GM13977 (cell line): Measurements from ENCODE around the gene TOGARAM2.
A peak's percentile ranks its signal among the peaks of the same experiment; 100 is the strongest.

ENCODE experiments used
- DNase-seq: peaks from one replicate; pipeline ENCODE4 v3.0.0; 2012; ENCODE audit warnings: low spot score
- in situ Hi-C: fragments of 300-500 bp; cut with MboI; formaldehyde crosslinking; loops from one replicate; pipeline ENCODE4 v1.12.0; 2022; ENCODE audit warnings: low sequenced_read_pairs, low pct_unique_long_range_greater_than_20kb, mixed read lengths, inconsistent platforms; ENCODE audit not compliant: unreplicated experiment
- TF ChIP-seq, protein P1 (sequence below): IDR thresholded peaks from 2 replicates; pipeline ENCODE4 v1.5.1; 2012; ENCODE audit warnings: mild to moderate bottlenecking, control low read depth; ENCODE audit not compliant: insufficient read depth; ENCODE audit errors: extremely low read depth, missing control alignments

TOGARAM2 gene

DNA sequence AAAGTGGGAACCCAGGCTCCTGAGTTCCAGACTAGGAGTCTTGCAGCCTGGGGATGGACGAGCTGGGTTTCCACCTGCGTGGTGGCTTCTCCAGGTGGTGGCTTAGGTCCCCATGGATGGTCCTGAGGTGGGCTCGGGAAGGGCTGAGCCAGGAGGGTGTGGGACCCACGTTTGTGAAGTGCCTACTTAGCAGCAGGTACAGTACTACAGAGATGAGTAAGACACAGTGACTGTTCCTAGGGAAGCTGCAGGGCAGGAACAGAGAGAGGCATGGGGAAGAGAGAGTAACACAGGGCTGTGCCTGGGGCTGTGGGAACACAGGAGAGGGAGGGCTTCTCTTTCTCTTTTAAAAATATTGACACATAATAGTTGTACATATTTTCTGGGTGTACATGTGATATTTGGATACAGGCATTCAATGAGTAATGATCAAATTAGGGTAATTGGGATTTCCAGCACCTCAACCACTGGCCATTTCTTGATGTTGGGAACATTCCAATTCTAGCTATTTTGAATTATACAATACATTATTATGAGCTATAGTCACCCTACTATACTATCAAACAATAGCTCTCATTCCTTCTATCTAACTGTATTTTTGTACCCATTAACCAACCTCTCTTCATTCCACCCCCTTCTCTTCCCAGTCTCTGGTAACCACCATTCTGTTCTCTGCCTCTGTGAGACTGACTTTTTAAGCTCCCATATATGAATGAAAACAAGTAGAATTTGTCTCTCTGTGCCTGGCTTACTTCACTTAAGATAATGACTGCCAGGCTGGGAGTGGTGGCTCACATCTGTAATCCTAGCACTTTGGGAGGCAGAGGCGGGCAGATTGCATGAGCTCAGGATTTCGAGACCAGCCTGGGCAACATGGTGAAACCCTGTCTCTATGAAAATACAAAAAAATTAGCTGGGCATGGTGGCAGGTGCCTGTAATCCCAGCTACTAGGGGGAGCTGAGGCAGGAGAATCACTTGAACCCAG is 15.0 kb downstream of the TOGARAM2 start:
- TF ChIP-seq, protein P1, sequence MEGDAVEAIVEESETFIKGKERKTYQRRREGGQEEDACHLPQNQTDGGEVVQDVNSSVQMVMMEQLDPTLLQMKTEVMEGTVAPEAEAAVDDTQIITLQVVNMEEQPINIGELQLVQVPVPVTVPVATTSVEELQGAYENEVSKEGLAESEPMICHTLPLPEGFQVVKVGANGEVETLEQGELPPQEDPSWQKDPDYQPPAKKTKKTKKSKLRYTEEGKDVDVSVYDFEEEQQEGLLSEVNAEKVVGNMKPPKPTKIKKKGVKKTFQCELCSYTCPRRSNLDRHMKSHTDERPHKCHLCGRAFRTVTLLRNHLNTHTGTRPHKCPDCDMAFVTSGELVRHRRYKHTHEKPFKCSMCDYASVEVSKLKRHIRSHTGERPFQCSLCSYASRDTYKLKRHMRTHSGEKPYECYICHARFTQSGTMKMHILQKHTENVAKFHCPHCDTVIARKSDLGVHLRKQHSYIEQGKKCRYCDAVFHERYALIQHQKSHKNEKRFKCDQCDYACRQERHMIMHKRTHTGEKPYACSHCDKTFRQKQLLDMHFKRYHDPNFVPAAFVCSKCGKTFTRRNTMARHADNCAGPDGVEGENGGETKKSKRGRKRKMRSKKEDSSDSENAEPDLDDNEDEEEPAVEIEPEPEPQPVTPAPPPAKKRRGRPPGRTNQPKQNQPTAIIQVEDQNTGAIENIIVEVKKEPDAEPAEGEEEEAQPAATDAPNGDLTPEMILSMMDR, result no peak

DNA sequence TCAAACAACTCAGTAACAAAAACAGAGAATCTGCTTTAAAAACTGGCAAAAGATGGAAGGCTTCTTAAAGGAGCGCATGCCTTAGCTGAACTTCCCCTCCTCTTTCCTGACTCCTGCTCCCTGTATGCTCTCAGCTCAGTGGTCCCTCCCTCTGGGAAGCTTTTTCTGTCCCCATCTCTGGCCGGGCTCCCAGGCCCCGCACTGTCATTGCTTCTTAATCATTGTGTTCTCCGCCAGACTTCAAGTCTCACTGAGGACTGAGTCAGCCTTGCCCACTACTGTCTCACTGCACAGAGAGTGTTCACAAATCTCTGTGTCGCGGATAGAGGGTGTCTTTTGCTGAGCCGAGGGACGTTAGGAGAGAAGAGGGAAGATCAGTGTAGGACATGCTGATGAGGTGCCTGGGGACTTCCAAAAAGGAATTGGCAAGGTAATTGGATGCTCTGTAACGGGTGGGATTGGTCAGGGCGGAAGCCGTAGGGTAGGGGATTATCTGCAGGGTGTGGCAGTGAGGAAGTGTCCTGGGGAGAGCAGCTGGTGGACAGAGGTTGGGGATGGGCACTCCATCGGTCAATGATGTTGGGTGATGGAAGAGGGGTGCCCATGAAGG is 16.2 kb downstream of the TOGARAM2 start:
- in situ Hi-C loops, result no loop called here
- no peak for DNase-seq
- TF ChIP-seq, protein P1, result no peak

More for the DNA sequence above, 15.0 kb downstream of the TOGARAM2 start:
- DNase-seq, result no peak
- in situ Hi-C loops, result no loop called here

DNA sequence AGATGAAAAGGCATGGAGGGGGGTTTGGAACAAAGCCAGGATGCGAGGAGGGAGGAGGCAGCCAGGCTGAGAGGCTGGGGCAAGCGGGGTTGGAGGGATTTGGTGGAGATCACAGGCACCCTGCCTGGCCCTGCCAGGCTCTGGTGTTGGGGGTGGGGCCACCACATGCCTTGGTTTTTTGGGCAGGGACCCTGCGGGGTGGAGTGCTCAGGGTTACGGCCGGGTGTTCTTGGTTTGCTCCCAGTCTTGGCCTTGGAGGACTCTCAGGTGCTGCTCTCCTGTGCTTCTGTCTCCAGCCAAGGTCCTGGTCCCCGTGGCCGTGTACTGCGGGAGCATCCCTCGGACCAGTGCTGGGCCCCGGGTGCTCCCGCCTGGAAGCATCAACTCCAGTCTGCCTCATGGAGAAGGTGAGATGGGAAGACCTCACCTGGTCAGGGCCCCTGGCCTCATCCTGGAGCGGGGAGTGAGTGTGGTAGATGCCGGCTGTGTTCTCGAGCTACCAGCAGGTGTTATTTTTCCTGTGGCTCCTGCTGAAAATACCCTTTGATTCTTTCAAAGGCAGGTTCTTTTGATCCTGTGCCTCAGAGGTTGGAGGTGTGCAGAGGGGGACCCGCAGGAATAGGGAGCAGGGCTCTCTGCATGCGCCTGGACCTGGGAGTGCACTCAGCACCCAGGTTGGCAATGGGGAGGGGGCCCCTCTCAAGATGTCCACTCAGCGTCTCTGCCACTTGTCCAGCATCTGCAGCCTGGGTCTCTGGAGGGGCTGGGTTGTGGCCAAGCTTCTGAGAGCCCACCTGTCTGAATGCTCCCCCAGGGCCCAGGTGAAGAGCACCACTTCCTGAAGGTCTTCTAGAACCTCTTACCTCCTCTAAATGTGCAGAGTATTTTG is 17.0 kb downstream of the TOGARAM2 start:
- DNase-seq, result no peak
- TF ChIP-seq, protein P1, result no peak
- in situ Hi-C loops, result no loop called here

DNA sequence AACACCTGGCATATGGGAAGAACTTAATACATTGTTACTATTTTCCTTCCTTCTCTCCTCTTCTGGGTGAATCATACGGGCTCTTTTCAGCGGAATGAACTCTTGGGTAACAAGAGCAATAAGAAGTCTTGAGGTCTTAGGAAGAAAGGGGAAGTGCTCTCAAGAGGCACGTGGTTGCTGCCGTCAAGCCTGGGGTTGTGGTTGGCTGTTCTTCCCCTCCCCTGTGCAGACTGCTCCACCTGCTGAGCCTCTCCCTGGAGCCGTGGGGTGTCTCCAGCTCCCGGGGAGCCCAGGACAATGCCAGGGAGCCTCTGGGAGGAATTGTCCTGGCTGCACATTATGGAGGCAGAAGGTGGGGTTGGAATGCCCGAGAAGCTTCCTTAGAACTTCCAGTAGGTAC is 19.4 kb downstream of the TOGARAM2 start:
- peak; percentile 84 for DNase-seq
- in situ Hi-C loops, result no loop called here
- TF ChIP-seq, protein P1, result no peak

DNA sequence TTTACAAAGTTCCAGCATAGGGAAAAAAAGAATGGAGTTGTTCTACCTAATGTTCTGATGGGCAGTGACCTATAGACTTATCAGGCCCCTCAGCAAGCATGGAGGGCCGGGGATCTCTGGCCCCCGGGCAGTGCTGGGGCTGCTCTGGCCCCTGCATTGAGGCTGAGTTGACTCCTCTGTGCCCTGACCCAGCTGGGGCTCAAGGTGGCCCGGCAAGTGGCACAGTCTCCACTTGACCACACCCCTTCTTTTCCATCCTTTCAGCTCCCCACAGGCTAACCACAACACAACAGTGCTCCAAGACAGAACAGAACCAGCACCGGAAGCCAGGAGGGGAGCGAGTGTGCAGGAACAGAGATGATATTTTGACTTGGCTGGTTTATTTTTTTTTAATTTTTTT is 19.9 kb downstream of the TOGARAM2 start:
- in situ Hi-C loops, result no loop called here
- TF ChIP-seq, protein P1, result no peak
- DNase-seq, result no peak

DNA sequence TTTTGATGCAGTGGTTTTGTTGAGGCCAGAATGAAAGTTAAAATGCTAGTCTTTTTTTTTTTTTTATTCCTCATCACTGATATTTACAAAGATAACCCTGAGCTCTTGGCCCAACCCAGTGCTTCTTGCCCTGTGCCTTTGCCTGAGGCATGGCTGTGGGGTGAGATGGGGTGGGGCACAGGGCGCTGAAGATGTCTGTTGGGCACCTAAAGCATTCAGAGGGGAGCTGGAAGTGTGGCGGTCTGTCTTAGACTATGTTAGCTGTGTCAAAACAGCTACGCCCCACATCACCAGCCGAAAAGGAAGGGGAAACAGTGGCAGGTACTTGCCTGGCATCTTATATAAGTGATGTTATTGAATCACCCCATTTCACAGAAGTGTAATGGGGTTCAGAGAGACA is 20.7 kb downstream of the TOGARAM2 start:
- TF ChIP-seq, protein P1, result no peak
- DNase-seq, result no peak
- in situ Hi-C loops, result no loop called here
